Ovary (tissue), 9 donors: ENCODE measurements around the gene PHAF1. TPM values are rescaled to one million over a fixed set of nuclear protein-coding genes. Genes with fewer than 3 reads are reported as not detected.

Experiments
- DNase-seq, 5 donors: peaks; one replicate each; pipeline ENCODE4 v3.0.0-alpha.2; 2019 to 2020
- H3K27ac ChIP-seq, 2 donors: fragments of 200-600 bp; one replicate each; pipeline versions ENCODE4 v1.5.1 to v1.8.0; 2019 to 2022
- H3K27me3 ChIP-seq: fragments of 200-600 bp; one replicate; pipeline ENCODE4 v1.8.0; 2022
- H3K36me3 ChIP-seq: fragments of 200-600 bp; sonication (generic); one replicate; pipeline ENCODE4 v1.5.1; 2019
- H3K4me1 ChIP-seq: one replicate; pipeline ENCODE4 v1.8.1; 2013; ENCODE audit warnings: mild to moderate bottlenecking, moderate library complexity; ENCODE audit not compliant: insufficient read depth
- H3K4me3 ChIP-seq: fragments of 200-600 bp; sonication (generic); one replicate; pipeline ENCODE4 v1.5.1; 2017
- H3K9me3 ChIP-seq, 2 donors: fragments of 200-600 bp in 1 of 2; sonication (generic) in 1 of 2; one replicate each; pipeline versions ENCODE4 v1.5.1 to v1.8.1; 2013 to 2019; ENCODE audit warnings: mild to moderate bottlenecking in 1 of 2, moderate library complexity in 1 of 2
- CTCF ChIP-seq, 3 donors: fragments of 450-650 bp in 2 of 3; fragments of 200-600 bp in 1 of 3; IDR thresholded peaks; one replicate each; pipeline versions ENCODE4 v1.5.1 to v1.8.0; 2016 to 2022; ENCODE audit warnings: antibody characterized with exemption in 3 of 3, mild to moderate bottlenecking in 1 of 3
- EP300 ChIP-seq: sonication (generic); formaldehyde crosslinking; IDR thresholded peaks from one replicate; pipeline ENCODE4 v1.6.1; 2017; ENCODE audit warnings: antibody characterized with exemption
- POLR2A ChIP-seq: fragments of 450-650 bp; IDR thresholded peaks from one replicate; pipeline ENCODE4 v1.6.1; 2017; ENCODE audit warnings: antibody characterized with exemption, mild to moderate bottlenecking, moderate library complexity
- WGBS, 3 donors: extraction: QIAGEN DNeasy Blood & Tissue Kit in 1 of 3; methylation state at CpG; one replicate each; pipeline versions ENCODE4 v1.1.5 to v1.1.7; 2013 to 2017; 5-methylcytosine and 5-hydroxymethylcytosine counted together
- intact Hi-C, 4 donors: fragments of 100-400 bp; cut with DNase I; formaldehyde crosslinking; loops; one replicate each; pipeline versions ENCODE4 v1.11.0 to v1.15.1; 2022 to 2023
- polyA plus RNA-seq, 2 donors: library from polyadenylated mRNA; stranded (reverse); fragments of 200-250 nt in 1 of 2; fragments of 350-450 nt in 1 of 2; fragmentation: Illumina TruSeq in 1 of 2; extraction: RNeasy Lipid Tissue Mini Kit (QIAGEN cat#74804) in 1 of 2; gene quantifications; one replicate each; pipeline ENCODE4 v1.2.3, GENCODE V29; 2013 to 2014
- total RNA-seq, 7 donors: library from RNA; depleted of rRNA in 2 of 7; stranded (reverse); fragments of >200 nt in 2 of 7; fragmentation: NEBNext Ultra II Directional in 3 of 7; extraction: Animal tissue kit (Norgen Biotek cat#: 25700) in 3 of 7; gene quantifications; one replicate each; pipeline versions ENCODE4 v1.1.0 to v1.2.4, GENCODE V29; 2016 to 2023
- donor health status: DM: no; HTN: no; CAD: no; lungs with moderate emphysema.
- donor health status: DM: no; HTN: no; CAD: no.
- donor health status: Bipolar disorder and iron deficiency.
- donor health status: DM: yes; HTN: yes; CAD: no.
- donor health status: DM: no; HTN: no; CAD: no.
- donor health status: DM: yes; HTN: yes; CAD: no.

Gene PHAF1
- total and polyA plus RNA-seq, 9 donors = 9.0 to 25.1 (median 14.9) TPM

GRCh38 chr16:67111951-67112444, 2.3 kb downstream of the PHAF1 start:
- DNase-seq = no peak
- 34 to 63% (median 44%) methylated on average over 4 of the region's 4 CpGs for WGBS, 3 donors
- Histone ChIP-seq H3K9me3 (no peaks in the 10 kb centered on the region), H3K4me3 (no peak overlapping the region), H3K27me3 (no peaks in the 10 kb centered on the region), H3K27ac (no peak overlapping the region), H3K4me1 (peaks cover 11% of the 10 kb centered on the region), H3K36me3 (no peaks in the 10 kb centered on the region)
- TF ChIP-seq POLR2A (no peak), CTCF (IDR thresholded peaks at IDR 0.05) (no peak), EP300 (no peak)
- intact Hi-C loops = no loop called here

- peaks cover 11% of the 10 kb centered on the region for H3K4me1 ChIP-seq
- H3K27ac ChIP-seq = no peak overlapping the region
- no peak for DNase-seq
- no peak for TF ChIP-seq POLR2A
- TF ChIP-seq EP300 = no peak
- no peak for TF ChIP-seq CTCF (IDR thresholded peaks at IDR 0.05)
- no peaks in the 10 kb centered on the region for H3K9me3 ChIP-seq
- intact Hi-C loops = no loop called here
- whole genome bisulfite sequencing, 3 donors = 65 to 81% (median 81%) methylated on average over 4 of the region's 4 CpGs
- no peaks in the 10 kb centered on the region for H3K27me3 ChIP-seq
- H3K36me3 ChIP-seq = no peaks in the 10 kb centered on the region
- H3K4me3 ChIP-seq = no peak overlapping the region
Observed at GRCh38 chr16:67112591-67113399, 3.1 kb downstream of the PHAF1 start.

- Histone ChIP-seq H3K27ac (no peak overlapping the region), H3K9me3 (no peaks in the 10 kb centered on the region), H3K4me1 (peaks cover 6% of the 10 kb centered on the region), H3K36me3 (no peaks in the 10 kb centered on the region), H3K4me3 (no peak overlapping the region), H3K27me3 (no peaks in the 10 kb centered on the region)
- TF ChIP-seq POLR2A (no peak), CTCF (IDR thresholded peaks at IDR 0.05) (no peak), EP300 (no peak)
- intact Hi-C loops = no loop called here
- DNase-seq = no peak
- WGBS, 3 donors = 75 to 80% (median 76%) methylated on average over 2 of the region's 2 CpGs
Observed at GRCh38 chr16:67114793-67115192, 5.1 kb downstream of the PHAF1 start.

GRCh38 chr16:67115639-67116038, 5.9 kb downstream of the PHAF1 start:
- peaks cover 5% of the 10 kb centered on the region for H3K4me1 ChIP-seq
- intact Hi-C loops = no loop called here
- WGBS, 3 donors = 77 to 80% (median 79%) methylated on average over 7 of the region's 7 CpGs

More at GRCh38 chr16:67115639-67116038, 5.9 kb downstream of the PHAF1 start:
- TF ChIP-seq CTCF (IDR thresholded peaks at IDR 0.05) = no peak
- no peak for TF ChIP-seq EP300
- no peak for TF ChIP-seq POLR2A
- DNase-seq = no peak
- H3K9me3 ChIP-seq = no peaks in the 10 kb centered on the region
- no peak overlapping the region for H3K4me3 ChIP-seq
- no peak overlapping the region for H3K27ac ChIP-seq
- H3K27me3 ChIP-seq = no peaks in the 10 kb centered on the region
- H3K36me3 ChIP-seq = no peaks in the 10 kb centered on the region
